ENCODE measurements around the gene RBM20. TPM values are rescaled to one million over a fixed set of nuclear protein-coding genes. Genes with fewer than 3 reads are reported as not detected.

Gene RBM20
- total and polyA plus RNA-seq, 10 of the 15 experiments (the other 5 are each of a cell fraction or from before 2014, with no cell fraction given) = 0.04 to 0.26 (median 0.15) TPM

DNA sequence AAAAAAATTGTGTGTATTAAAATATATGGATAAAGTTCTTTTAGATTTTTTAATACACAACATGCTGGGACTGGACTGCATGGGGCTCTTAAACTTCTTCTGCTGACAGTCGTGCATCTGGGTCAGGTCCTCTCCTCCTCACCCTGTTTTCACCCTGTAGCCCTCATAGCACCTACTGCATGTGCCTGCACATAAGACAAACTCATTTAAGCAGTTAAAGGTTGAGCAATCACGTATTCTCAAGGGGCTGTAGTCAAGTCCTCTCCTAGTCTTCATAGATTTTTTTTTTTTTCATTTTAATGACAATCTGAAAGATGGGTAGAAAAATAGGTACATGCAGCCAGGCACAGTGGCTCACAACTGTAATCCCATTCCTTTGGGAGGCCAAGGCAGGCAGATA lies 204.0 kb downstream of the RBM20 start:
- no peak overlapping the region for H3K9ac ChIP-seq (ENCODE audit: control insufficient read depth, insufficient read depth, low read length)
- CTCF ChIA-PET = interaction anchor here (6.8 kb wide), 1 partner anchor 11 kb away, joined by 68 read pairs; no protein-coding TSS in a partner anchor
- FAIRE-seq = no peak
- WGBS (ENCODE audit: insufficient coverage, insufficient replicate concordance, low lambda C conversion rate, missing lambda C conversion rate) = 36% methylated on average over 2 of the region's 2 CpGs
- TF ChIP-seq, protein P1, sequence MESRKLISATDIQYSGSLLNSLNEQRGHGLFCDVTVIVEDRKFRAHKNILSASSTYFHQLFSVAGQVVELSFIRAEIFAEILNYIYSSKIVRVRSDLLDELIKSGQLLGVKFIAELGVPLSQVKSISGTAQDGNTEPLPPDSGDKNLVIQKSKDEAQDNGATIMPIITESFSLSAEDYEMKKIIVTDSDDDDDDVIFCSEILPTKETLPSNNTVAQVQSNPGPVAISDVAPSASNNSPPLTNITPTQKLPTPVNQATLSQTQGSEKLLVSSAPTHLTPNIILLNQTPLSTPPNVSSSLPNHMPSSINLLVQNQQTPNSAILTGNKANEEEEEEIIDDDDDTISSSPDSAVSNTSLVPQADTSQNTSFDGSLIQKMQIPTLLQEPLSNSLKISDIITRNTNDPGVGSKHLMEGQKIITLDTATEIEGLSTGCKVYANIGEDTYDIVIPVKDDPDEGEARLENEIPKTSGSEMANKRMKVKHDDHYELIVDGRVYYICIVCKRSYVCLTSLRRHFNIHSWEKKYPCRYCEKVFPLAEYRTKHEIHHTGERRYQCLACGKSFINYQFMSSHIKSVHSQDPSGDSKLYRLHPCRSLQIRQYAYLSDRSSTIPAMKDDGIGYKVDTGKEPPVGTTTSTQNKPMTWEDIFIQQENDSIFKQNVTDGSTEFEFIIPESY (IDR thresholded peaks at IDR 0.05) = no peak
- no peak for TF ChIP-seq RB1 (IDR thresholded peaks at IDR 0.05; ENCODE audit: borderline replicate concordance)
- no peak for TF ChIP-seq NFXL1 (IDR thresholded peaks at IDR 0.05; ENCODE audit: borderline replicate concordance)
- TF ChIP-seq DPF2 (IDR thresholded peaks at IDR 0.05) = no peak
- TF ChIP-seq, protein P2, sequence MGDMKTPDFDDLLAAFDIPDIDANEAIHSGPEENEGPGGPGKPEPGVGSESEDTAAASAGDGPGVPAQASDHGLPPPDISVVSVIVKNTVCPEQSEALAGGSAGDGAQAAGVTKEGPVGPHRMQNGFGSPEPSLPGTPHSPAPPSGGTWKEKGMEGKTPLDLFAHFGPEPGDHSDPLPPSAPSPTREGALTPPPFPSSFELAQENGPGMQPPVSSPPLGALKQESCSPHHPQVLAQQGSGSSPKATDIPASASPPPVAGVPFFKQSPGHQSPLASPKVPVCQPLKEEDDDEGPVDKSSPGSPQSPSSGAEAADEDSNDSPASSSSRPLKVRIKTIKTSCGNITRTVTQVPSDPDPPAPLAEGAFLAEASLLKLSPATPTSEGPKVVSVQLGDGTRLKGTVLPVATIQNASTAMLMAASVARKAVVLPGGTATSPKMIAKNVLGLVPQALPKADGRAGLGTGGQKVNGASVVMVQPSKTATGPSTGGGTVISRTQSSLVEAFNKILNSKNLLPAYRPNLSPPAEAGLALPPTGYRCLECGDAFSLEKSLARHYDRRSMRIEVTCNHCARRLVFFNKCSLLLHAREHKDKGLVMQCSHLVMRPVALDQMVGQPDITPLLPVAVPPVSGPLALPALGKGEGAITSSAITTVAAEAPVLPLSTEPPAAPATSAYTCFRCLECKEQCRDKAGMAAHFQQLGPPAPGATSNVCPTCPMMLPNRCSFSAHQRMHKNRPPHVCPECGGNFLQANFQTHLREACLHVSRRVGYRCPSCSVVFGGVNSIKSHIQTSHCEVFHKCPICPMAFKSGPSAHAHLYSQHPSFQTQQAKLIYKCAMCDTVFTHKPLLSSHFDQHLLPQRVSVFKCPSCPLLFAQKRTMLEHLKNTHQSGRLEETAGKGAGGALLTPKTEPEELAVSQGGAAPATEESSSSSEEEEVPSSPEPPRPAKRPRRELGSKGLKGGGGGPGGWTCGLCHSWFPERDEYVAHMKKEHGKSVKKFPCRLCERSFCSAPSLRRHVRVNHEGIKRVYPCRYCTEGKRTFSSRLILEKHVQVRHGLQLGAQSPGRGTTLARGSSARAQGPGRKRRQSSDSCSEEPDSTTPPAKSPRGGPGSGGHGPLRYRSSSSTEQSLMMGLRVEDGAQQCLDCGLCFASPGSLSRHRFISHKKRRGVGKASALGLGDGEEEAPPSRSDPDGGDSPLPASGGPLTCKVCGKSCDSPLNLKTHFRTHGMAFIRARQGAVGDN (IDR thresholded peaks at IDR 0.05) = no peak
- TF ChIP-seq NFIC (IDR thresholded peaks at IDR 0.05; ENCODE audit: low read depth, low read length) = no peak
- TF ChIP-seq, protein P3, sequence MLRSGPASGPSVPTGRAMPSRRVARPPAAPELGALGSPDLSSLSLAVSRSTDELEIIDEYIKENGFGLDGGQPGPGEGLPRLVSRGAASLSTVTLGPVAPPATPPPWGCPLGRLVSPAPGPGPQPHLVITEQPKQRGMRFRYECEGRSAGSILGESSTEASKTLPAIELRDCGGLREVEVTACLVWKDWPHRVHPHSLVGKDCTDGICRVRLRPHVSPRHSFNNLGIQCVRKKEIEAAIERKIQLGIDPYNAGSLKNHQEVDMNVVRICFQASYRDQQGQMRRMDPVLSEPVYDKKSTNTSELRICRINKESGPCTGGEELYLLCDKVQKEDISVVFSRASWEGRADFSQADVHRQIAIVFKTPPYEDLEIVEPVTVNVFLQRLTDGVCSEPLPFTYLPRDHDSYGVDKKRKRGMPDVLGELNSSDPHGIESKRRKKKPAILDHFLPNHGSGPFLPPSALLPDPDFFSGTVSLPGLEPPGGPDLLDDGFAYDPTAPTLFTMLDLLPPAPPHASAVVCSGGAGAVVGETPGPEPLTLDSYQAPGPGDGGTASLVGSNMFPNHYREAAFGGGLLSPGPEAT (IDR thresholded peaks at IDR 0.05; ENCODE audit: low read depth) = no peak
- TF ChIP-seq NFYB (IDR thresholded peaks at IDR 0.05; ENCODE audit: insufficient read depth, low read depth, low read length) = no peak
- TF ChIP-seq CHD1 (IDR thresholded peaks at IDR 0.05; ENCODE audit: low read depth, low read length) = no peak
- TF ChIP-seq CBX5 (IDR thresholded peaks at IDR 0.05; ENCODE audit: low read depth) = no peak
- TF ChIP-seq, protein P4, sequence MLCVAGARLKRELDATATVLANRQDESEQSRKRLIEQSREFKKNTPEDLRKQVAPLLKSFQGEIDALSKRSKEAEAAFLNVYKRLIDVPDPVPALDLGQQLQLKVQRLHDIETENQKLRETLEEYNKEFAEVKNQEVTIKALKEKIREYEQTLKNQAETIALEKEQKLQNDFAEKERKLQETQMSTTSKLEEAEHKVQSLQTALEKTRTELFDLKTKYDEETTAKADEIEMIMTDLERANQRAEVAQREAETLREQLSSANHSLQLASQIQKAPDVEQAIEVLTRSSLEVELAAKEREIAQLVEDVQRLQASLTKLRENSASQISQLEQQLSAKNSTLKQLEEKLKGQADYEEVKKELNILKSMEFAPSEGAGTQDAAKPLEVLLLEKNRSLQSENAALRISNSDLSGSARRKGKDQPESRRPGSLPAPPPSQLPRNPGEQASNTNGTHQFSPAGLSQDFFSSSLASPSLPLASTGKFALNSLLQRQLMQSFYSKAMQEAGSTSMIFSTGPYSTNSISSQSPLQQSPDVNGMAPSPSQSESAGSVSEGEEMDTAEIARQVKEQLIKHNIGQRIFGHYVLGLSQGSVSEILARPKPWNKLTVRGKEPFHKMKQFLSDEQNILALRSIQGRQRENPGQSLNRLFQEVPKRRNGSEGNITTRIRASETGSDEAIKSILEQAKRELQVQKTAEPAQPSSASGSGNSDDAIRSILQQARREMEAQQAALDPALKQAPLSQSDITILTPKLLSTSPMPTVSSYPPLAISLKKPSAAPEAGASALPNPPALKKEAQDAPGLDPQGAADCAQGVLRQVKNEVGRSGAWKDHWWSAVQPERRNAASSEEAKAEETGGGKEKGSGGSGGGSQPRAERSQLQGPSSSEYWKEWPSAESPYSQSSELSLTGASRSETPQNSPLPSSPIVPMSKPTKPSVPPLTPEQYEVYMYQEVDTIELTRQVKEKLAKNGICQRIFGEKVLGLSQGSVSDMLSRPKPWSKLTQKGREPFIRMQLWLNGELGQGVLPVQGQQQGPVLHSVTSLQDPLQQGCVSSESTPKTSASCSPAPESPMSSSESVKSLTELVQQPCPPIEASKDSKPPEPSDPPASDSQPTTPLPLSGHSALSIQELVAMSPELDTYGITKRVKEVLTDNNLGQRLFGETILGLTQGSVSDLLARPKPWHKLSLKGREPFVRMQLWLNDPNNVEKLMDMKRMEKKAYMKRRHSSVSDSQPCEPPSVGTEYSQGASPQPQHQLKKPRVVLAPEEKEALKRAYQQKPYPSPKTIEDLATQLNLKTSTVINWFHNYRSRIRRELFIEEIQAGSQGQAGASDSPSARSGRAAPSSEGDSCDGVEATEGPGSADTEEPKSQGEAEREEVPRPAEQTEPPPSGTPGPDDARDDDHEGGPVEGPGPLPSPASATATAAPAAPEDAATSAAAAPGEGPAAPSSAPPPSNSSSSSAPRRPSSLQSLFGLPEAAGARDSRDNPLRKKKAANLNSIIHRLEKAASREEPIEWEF (IDR thresholded peaks at IDR 0.05; ENCODE audit: insufficient replicate concordance, low read depth, low read length) = no peak
- H3K79me2 ChIP-seq (ENCODE audit: control insufficient read depth, insufficient read depth, low read length) = peaks cover 2% of the 10 kb centered on the region
- no peak overlapping the region for H3K4me3 ChIP-seq
- DNase-seq (ENCODE audit: low read depth, low spot score) = no peak
- POLR2A ChIA-PET = interaction anchor here (5.7 kb wide), 1 partner anchor 12 kb away, joined by 43 read pairs; no protein-coding TSS in a partner anchor
- BruUV-seq (replicated peaks) = no TSS peak
- SMC1A ChIA-PET (ENCODE audit: uncharacterized antibody, unreplicated experiment) = interaction anchor here (1.0 to 7.3 kb wide), 5 partner anchors 13 to 29 kb away, joined by 3 to 139 read pairs (median 60); no protein-coding TSS in a partner anchor
- H3K27ac ChIP-seq (ENCODE audit: control insufficient read depth, insufficient read depth) = no peak overlapping the region
- H3K36me3 ChIP-seq (ENCODE audit: control insufficient read depth in 2 of 2, insufficient read depth in 2 of 2, low read length in 1 of 2) = no peaks in the 10 kb centered on the region
- RAD21 ChIA-PET (ENCODE audit: unreplicated experiment) = interaction anchor here (1.1 to 5.9 kb wide), 3 partner anchors 12 to 74 kb away, joined by 3 to 50 read pairs (median 25); no protein-coding TSS in a partner anchor
- H3K4me2 ChIP-seq (ENCODE audit: control insufficient read depth, insufficient read depth) = no peak overlapping the region
- peaks cover 69% of the 10 kb centered on the region for H3K4me1 ChIP-seq (ENCODE audit: control insufficient read depth, insufficient read depth, low read length)
- no peak for ATAC-seq
- H2AFZ ChIP-seq (ENCODE audit: control insufficient read depth, low read depth, low read length) = no peak overlapping the region
- H3K9me3 ChIP-seq (replicated peaks; ENCODE audit: control insufficient read depth, insufficient read depth, low read length) = no peaks in the 10 kb centered on the region
- no peaks in the 10 kb centered on the region for H4K20me1 ChIP-seq (ENCODE audit: control insufficient read depth, insufficient read depth)
- intact Hi-C loops (cut with micrococcal nuclease; ENCODE audit: unreplicated experiment) (no loop called here), in situ Hi-C loops (cut with MboI) (no loop called here)
- no peaks in the 10 kb centered on the region for H3K27me3 ChIP-seq (replicated peaks in 1 of 2; ENCODE audit: control insufficient read depth in 2 of 2, insufficient read depth in 2 of 2, low read length in 1 of 2)

Data from GM12878 (cell line).